Measurements from ENCODE around the gene SIGLEC9.

DNA sequence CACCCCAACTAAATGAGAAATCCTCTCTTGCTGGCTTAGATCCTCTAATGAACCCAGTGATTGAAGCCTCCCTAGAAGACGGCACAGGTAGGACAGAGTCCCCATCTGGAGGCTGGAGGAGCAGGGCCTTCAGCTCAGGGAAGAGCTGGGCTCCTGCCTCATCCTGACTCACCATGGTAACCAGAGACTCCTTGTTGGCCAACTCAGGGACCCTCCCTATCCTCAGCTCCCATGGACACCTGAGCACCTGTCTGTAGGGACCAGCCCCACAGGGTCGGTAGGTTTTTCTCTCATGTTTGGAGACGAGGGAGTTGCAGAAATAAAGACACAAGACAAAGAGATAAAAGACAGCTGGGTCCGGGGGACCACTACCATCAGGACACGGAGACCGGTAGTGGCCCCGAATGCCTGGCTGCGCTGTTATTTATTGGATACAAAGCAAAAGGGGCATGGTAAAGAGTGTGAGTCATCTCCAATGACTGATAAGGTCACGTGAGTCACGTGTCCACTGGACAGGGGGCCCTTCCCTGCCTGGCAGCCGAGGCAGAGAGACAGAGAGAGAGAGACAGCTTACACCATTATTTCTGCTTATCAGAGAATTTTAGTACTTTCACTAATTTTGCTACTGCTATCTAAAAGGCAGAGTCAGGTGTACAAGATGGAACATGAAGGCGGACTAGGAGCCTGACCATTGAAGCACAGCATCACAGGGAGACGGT, 44.0 kb downstream of the SIGLEC9 start:
- TF ChIP-seq, protein P1, sequence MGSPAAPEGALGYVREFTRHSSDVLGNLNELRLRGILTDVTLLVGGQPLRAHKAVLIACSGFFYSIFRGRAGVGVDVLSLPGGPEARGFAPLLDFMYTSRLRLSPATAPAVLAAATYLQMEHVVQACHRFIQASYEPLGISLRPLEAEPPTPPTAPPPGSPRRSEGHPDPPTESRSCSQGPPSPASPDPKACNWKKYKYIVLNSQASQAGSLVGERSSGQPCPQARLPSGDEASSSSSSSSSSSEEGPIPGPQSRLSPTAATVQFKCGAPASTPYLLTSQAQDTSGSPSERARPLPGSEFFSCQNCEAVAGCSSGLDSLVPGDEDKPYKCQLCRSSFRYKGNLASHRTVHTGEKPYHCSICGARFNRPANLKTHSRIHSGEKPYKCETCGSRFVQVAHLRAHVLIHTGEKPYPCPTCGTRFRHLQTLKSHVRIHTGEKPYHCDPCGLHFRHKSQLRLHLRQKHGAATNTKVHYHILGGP (tag by site-specific recombination; IDR thresholded peaks at IDR 0.05): no peak
- no peak for TF ChIP-seq ZNF140 (tag by site-specific recombination; IDR thresholded peaks at IDR 0.05)
- TF ChIP-seq, protein P2, sequence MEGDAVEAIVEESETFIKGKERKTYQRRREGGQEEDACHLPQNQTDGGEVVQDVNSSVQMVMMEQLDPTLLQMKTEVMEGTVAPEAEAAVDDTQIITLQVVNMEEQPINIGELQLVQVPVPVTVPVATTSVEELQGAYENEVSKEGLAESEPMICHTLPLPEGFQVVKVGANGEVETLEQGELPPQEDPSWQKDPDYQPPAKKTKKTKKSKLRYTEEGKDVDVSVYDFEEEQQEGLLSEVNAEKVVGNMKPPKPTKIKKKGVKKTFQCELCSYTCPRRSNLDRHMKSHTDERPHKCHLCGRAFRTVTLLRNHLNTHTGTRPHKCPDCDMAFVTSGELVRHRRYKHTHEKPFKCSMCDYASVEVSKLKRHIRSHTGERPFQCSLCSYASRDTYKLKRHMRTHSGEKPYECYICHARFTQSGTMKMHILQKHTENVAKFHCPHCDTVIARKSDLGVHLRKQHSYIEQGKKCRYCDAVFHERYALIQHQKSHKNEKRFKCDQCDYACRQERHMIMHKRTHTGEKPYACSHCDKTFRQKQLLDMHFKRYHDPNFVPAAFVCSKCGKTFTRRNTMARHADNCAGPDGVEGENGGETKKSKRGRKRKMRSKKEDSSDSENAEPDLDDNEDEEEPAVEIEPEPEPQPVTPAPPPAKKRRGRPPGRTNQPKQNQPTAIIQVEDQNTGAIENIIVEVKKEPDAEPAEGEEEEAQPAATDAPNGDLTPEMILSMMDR (tag by site-specific recombination; IDR thresholded peaks at IDR 0.05): no peak
- TF ChIP-seq PRDM1 (tag by site-specific recombination; IDR thresholded peaks at IDR 0.05): no peak
- TF ChIP-seq KLF10 (tag by site-specific recombination; IDR thresholded peaks at IDR 0.05): no peak
- TF ChIP-seq, protein P3, sequence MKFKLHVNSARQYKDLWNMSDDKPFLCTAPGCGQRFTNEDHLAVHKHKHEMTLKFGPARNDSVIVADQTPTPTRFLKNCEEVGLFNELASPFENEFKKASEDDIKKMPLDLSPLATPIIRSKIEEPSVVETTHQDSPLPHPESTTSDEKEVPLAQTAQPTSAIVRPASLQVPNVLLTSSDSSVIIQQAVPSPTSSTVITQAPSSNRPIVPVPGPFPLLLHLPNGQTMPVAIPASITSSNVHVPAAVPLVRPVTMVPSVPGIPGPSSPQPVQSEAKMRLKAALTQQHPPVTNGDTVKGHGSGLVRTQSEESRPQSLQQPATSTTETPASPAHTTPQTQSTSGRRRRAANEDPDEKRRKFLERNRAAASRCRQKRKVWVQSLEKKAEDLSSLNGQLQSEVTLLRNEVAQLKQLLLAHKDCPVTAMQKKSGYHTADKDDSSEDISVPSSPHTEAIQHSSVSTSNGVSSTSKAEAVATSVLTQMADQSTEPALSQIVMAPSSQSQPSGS (tag by site-specific recombination; IDR thresholded peaks at IDR 0.05; ENCODE audit: low read depth): no peak

All from HEK293 (cell line).